Liver (tissue), 9 donors: Measurements from ENCODE around the gene ENAH. TPM values are rescaled to one million over a fixed set of nuclear protein-coding genes. Genes with fewer than 3 reads are reported as not detected.

Source experiments
- DNase-seq: peaks from one replicate; pipeline ENCODE4 v3.0.0-alpha.2; 2017; ENCODE audit warnings: low spot score
- H3K27ac ChIP-seq, 2 donors: one replicate each; pipeline ENCODE4 v1.7.0; 2013; ENCODE audit warnings: inconsistent platforms in 2 of 2, low read length in 2 of 2, control low read depth in 1 of 2, low read depth in 1 of 2, mild to moderate bottlenecking in 1 of 2
- H3K27me3 ChIP-seq, 4 donors: one replicate each; pipeline versions ENCODE4 v1.6.1 to v1.7.0; 2013; ENCODE audit warnings: low read length in 3 of 4, inconsistent platforms in 1 of 4, mild to moderate bottlenecking in 1 of 4, moderate library complexity in 1 of 4; ENCODE audit not compliant: control insufficient read depth in 4 of 4, insufficient read depth in 4 of 4
- H3K36me3 ChIP-seq, 4 donors: one replicate each; pipeline versions ENCODE4 v1.6.1 to v1.7.0; 2013; ENCODE audit warnings: low read length in 3 of 4, mild to moderate bottlenecking in 3 of 4, low read depth in 1 of 4, moderate library complexity in 1 of 4; ENCODE audit not compliant: control insufficient read depth in 4 of 4, insufficient read depth in 3 of 4
- H3K4me1 ChIP-seq, 4 donors: one replicate each; pipeline versions ENCODE4 v1.6.1 to v1.7.0; 2013; ENCODE audit warnings: low read length in 3 of 4, mild to moderate bottlenecking in 3 of 4, moderate library complexity in 1 of 4; ENCODE audit not compliant: control insufficient read depth in 4 of 4, insufficient read depth in 4 of 4
- H3K4me3 ChIP-seq, 3 donors: one replicate each; pipeline versions ENCODE4 v1.6.1 to v1.7.0; 2013; ENCODE audit warnings: low read length in 3 of 3, control low read depth in 1 of 3, low read depth in 1 of 3, mild to moderate bottlenecking in 1 of 3
- H3K9ac ChIP-seq, 2 donors: one replicate each; pipeline ENCODE4 v1.7.0; 2013; ENCODE audit warnings: low read length in 2 of 2, mild to moderate bottlenecking in 2 of 2, moderate library complexity in 2 of 2, control low read depth in 1 of 2, low read depth in 1 of 2
- H3K9me3 ChIP-seq, 4 donors: one replicate each; pipeline versions ENCODE4 v1.6.1 to v1.7.0; 2013; ENCODE audit warnings: low read length in 3 of 4; ENCODE audit not compliant: control insufficient read depth in 4 of 4
- EGR1 ChIP-seq, 2 donors: IDR thresholded peaks; 2 replicates each; pipeline ENCODE4 v1.6.1; 2016 to 2018; ENCODE audit warnings: antibody characterized with exemption in 2 of 2, low read depth in 2 of 2
- FOXA1 ChIP-seq: IDR thresholded peaks from 2 replicates; pipeline ENCODE4 v1.6.1; 2016; ENCODE audit warnings: antibody characterized with exemption
- FOXA2 ChIP-seq: IDR thresholded peaks from 2 replicates; pipeline ENCODE4 v1.6.1; 2016; ENCODE audit warnings: antibody characterized with exemption
- GABPA ChIP-seq, 2 donors: IDR thresholded peaks in 1 of 2; conservative IDR thresholded peaks in 1 of 2; 2 replicates each; pipeline ENCODE4 v1.6.1; 2016; ENCODE audit warnings: antibody characterized with exemption in 2 of 2, mild to moderate bottlenecking in 1 of 2, moderate library complexity in 1 of 2
- HNF4A ChIP-seq, 2 donors: conservative IDR thresholded peaks; 2 replicates each; pipeline ENCODE4 v1.6.1; 2016; ENCODE audit warnings: antibody characterized with exemption in 2 of 2, mild to moderate bottlenecking in 2 of 2
- JUND ChIP-seq, 2 donors: IDR thresholded peaks; 2 replicates each; pipeline ENCODE4 v1.6.1; 2016; ENCODE audit warnings: antibody characterized with exemption in 2 of 2
- NR2F2 ChIP-seq: IDR thresholded peaks from 2 replicates; pipeline ENCODE4 v1.6.1; 2016; ENCODE audit warnings: antibody characterized with exemption
- RAD21 ChIP-seq, 2 donors: IDR thresholded peaks; 2 replicates each; pipeline ENCODE4 v1.6.1; 2016; ENCODE audit warnings: antibody characterized with exemption in 2 of 2, mild to moderate bottlenecking in 2 of 2
- SP1 ChIP-seq: IDR thresholded peaks from 2 replicates; pipeline ENCODE4 v1.6.1; 2018; ENCODE audit warnings: antibody characterized with exemption, mild to moderate bottlenecking
- TAF1 ChIP-seq: conservative IDR thresholded peaks from 2 replicates; pipeline ENCODE4 v1.6.1; 2016; ENCODE audit warnings: antibody characterized with exemption, mild to moderate bottlenecking
- YY1 ChIP-seq: IDR thresholded peaks from 2 replicates; pipeline ENCODE4 v1.6.1; 2016; ENCODE audit warnings: antibody characterized with exemption, mild to moderate bottlenecking
- WGBS: extraction: QIAGEN DNeasy Blood & Tissue Kit; methylation state at CpG from one replicate; pipeline ENCODE4 v1.1.7; 2013; 5-methylcytosine and 5-hydroxymethylcytosine counted together
- polyA plus RNA-seq, 2 donors: library from polyadenylated mRNA; stranded (reverse) in 1 of 2; unstranded in 1 of 2; fragments of 200-250 nt in 1 of 2; fragments of >200 nt in 1 of 2; fragmentation: Nextera tagmentation in 1 of 2; extraction: Ambion mirVana in 1 of 2; gene quantifications; one replicate each; pipeline versions ENCODE4 v1.2.1 to v1.2.3, GENCODE V29; 2013 to 2015
- total RNA-seq, 2 donors: library from RNA; depleted of rRNA; stranded (reverse); fragments of >200 nt; gene quantifications; one replicate each; pipeline ENCODE4 v1.2.3, GENCODE V29; 2014
- TF ChIP-seq, protein P1 (sequence below): IDR thresholded peaks from 2 replicates; pipeline ENCODE4 v1.6.1; 2016; ENCODE audit warnings: antibody characterized with exemption, mild to moderate bottlenecking
- TF ChIP-seq, protein P2 (sequence below): IDR thresholded peaks from 2 replicates; pipeline ENCODE4 v1.6.1; 2016; ENCODE audit warnings: antibody characterized with exemption
- TF ChIP-seq, protein P3 (sequence below): IDR thresholded peaks from 2 replicates; pipeline ENCODE4 v1.6.1; 2016; ENCODE audit warnings: antibody characterized with exemption
- TF ChIP-seq, protein P4 (sequence below): fragments of 150-350 bp; IDR thresholded peaks from 2 replicates; pipeline ENCODE4 v1.5.1; 2017; ENCODE audit warnings: improper control_type of control experiment, low read depth, low read length; ENCODE audit not compliant: missing input control
- TF ChIP-seq, protein P5 (sequence below): IDR thresholded peaks from 2 replicates; pipeline ENCODE4 v1.6.1; 2016; ENCODE audit warnings: antibody characterized with exemption
- donor health status: healthy.
- donor health status: healthy.
- donor health status: healthy.
- donor health status: healthy.
- donor health status: healthy.

ENAH gene
- total and polyA plus RNA-seq, 4 donors: 2.8 to 8.4 (median 4.5) TPM

DNA sequence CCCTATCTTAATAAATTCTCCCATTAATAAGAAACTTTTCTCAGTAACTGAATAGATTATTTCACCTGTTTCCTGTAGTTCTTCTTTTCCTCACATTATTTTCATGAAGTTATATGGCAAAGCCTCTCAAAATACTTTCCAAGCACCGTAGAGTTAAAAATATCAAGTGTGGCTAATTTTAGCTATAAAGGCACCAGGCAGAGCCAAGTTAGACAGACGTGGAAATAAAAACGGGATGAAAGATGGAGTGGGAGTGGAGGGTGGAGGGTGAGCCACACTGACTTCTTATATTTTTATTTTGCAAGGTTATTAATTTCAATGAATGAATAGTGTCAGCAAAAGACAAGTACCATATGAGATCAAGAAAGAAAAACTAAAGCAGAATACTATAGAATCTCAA, 71.7 kb downstream of the ENAH start:
- no peak for DNase-seq
- no peak overlapping the region for H3K27ac ChIP-seq
- no peak overlapping the region for H3K9ac ChIP-seq
- no peak overlapping the region for H3K4me3 ChIP-seq
- WGBS: 55% methylated on average over 3 of the region's 3 CpGs
- no peaks in the 10 kb centered on the region for H3K27me3 ChIP-seq
- TF ChIP-seq JUND (IDR thresholded peaks at IDR 0.05) (no peak), NR2F2 (no peak), RAD21 (IDR thresholded peaks at IDR 0.05) (no peak), EGR1 (IDR thresholded peaks at IDR 0.05; ENCODE audit: low read depth in 2 of 2) (no peak), YY1 (no peak), GABPA (IDR thresholded peaks at IDR 0.05 in 1 of 2, conservative IDR thresholded peaks at IDR 0.05 in 1 of 2) (no peak), HNF4A (conservative IDR thresholded peaks at IDR 0.05) (no peak), SP1 (no peak), TAF1 (no peak), FOXA1 (no peak), FOXA2 (no peak)
- TF ChIP-seq, protein P1, sequence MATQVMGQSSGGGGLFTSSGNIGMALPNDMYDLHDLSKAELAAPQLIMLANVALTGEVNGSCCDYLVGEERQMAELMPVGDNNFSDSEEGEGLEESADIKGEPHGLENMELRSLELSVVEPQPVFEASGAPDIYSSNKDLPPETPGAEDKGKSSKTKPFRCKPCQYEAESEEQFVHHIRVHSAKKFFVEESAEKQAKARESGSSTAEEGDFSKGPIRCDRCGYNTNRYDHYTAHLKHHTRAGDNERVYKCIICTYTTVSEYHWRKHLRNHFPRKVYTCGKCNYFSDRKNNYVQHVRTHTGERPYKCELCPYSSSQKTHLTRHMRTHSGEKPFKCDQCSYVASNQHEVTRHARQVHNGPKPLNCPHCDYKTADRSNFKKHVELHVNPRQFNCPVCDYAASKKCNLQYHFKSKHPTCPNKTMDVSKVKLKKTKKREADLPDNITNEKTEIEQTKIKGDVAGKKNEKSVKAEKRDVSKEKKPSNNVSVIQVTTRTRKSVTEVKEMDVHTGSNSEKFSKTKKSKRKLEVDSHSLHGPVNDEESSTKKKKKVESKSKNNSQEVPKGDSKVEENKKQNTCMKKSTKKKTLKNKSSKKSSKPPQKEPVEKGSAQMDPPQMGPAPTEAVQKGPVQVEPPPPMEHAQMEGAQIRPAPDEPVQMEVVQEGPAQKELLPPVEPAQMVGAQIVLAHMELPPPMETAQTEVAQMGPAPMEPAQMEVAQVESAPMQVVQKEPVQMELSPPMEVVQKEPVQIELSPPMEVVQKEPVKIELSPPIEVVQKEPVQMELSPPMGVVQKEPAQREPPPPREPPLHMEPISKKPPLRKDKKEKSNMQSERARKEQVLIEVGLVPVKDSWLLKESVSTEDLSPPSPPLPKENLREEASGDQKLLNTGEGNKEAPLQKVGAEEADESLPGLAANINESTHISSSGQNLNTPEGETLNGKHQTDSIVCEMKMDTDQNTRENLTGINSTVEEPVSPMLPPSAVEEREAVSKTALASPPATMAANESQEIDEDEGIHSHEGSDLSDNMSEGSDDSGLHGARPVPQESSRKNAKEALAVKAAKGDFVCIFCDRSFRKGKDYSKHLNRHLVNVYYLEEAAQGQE: no peak
- TF ChIP-seq, protein P2, sequence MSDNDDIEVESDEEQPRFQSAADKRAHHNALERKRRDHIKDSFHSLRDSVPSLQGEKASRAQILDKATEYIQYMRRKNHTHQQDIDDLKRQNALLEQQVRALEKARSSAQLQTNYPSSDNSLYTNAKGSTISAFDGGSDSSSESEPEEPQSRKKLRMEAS: no peak
- TF ChIP-seq, protein P3, sequence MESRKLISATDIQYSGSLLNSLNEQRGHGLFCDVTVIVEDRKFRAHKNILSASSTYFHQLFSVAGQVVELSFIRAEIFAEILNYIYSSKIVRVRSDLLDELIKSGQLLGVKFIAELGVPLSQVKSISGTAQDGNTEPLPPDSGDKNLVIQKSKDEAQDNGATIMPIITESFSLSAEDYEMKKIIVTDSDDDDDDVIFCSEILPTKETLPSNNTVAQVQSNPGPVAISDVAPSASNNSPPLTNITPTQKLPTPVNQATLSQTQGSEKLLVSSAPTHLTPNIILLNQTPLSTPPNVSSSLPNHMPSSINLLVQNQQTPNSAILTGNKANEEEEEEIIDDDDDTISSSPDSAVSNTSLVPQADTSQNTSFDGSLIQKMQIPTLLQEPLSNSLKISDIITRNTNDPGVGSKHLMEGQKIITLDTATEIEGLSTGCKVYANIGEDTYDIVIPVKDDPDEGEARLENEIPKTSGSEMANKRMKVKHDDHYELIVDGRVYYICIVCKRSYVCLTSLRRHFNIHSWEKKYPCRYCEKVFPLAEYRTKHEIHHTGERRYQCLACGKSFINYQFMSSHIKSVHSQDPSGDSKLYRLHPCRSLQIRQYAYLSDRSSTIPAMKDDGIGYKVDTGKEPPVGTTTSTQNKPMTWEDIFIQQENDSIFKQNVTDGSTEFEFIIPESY: no peak
- TF ChIP-seq, protein P4, sequence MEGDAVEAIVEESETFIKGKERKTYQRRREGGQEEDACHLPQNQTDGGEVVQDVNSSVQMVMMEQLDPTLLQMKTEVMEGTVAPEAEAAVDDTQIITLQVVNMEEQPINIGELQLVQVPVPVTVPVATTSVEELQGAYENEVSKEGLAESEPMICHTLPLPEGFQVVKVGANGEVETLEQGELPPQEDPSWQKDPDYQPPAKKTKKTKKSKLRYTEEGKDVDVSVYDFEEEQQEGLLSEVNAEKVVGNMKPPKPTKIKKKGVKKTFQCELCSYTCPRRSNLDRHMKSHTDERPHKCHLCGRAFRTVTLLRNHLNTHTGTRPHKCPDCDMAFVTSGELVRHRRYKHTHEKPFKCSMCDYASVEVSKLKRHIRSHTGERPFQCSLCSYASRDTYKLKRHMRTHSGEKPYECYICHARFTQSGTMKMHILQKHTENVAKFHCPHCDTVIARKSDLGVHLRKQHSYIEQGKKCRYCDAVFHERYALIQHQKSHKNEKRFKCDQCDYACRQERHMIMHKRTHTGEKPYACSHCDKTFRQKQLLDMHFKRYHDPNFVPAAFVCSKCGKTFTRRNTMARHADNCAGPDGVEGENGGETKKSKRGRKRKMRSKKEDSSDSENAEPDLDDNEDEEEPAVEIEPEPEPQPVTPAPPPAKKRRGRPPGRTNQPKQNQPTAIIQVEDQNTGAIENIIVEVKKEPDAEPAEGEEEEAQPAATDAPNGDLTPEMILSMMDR: no peak
- TF ChIP-seq, protein P5, sequence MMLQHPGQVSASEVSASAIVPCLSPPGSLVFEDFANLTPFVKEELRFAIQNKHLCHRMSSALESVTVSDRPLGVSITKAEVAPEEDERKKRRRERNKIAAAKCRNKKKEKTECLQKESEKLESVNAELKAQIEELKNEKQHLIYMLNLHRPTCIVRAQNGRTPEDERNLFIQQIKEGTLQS: no peak
- H3K9me3 ChIP-seq: no peaks in the 10 kb centered on the region
- H3K4me1 ChIP-seq: no peaks in the 10 kb centered on the region
- no peaks in the 10 kb centered on the region for H3K36me3 ChIP-seq
